HG03045 (cell line): ENCODE results near the gene CCDC148.

ENCODE experiments used
- ATAC-seq: cut with Tn5 transposase; IDR thresholded peaks from one replicate; pipeline ENCODE4 v1.9.1; 2021; ENCODE audit warnings: mild to moderate bottlenecking, moderate library complexity; ENCODE audit not compliant: unreplicated experiment

The CCDC148 gene

GRCh38 chr2:158131483-158131912 is 325.1 kb downstream of the CCDC148 start:
- no peak for ATAC-seq

- no peak for ATAC-seq
Observed at GRCh38 chr2:158130832-158131473, 325.6 kb downstream of the CCDC148 start.

GRCh38 chr2:158129037-158129436 is 327.5 kb downstream of the CCDC148 start:
- no peak for ATAC-seq

- no peak for ATAC-seq
Observed at GRCh38 chr2:158128168-158128973, 328.2 kb downstream of the CCDC148 start.

- no peak for ATAC-seq
Observed at GRCh38 chr2:158127380-158127804, 329.2 kb downstream of the CCDC148 start.

GRCh38 chr2:158125756-158126498 is 330.6 kb downstream of the CCDC148 start:
- no peak for ATAC-seq

GRCh38 chr2:158124896-158125295 is 331.7 kb downstream of the CCDC148 start:
- no peak for ATAC-seq
